ENCODE data around the gene ANKFN1. TPM values are rescaled to one million over a fixed set of nuclear protein-coding genes. Genes with fewer than 3 reads are reported as not detected.

The ANKFN1 gene
- total and polyA plus RNA-seq, 7 donors = 0.01 to 0.28 (median 0.04) TPM; not detected in 3

- no peak for TF ChIP-seq CTCF (IDR thresholded peaks at IDR 0.05)
- Histone ChIP-seq H3K9me3 (no peaks in the 10 kb centered on the region), H3K4me3 (no peak overlapping the region), H3K27ac (no peak overlapping the region), H3K27me3 (ENCODE audit: insufficient read depth in 3 of 3, low read length in 2 of 3) (peaks cover 0 to 6% (median 0%) of the 10 kb centered on the region in 3 donors), H3K36me3 (ENCODE audit: insufficient read depth in 1 of 2, low read depth in 1 of 2) (no peaks in the 10 kb centered on the region), H3K4me1 (no peaks in the 10 kb centered on the region)
- DNase-seq (no peak), ATAC-seq (no peak)
- intact Hi-C loops (cut with DNase I) = no loop called here
- WGBS, 3 donors = 66 to 73% (median 70%) methylated on average over 2 of the region's 2 CpGs
Measured at GRCh38 chr17:56424543-56425044, 271.3 kb downstream of the ANKFN1 start.

GRCh38 chr17:56425483-56425882, 272.2 kb downstream of the ANKFN1 start:
- intact Hi-C loops (cut with DNase I) = no loop called here
- peaks cover 0 to 6% (median 0%) of the 10 kb centered on the region in 3 donors for H3K27me3 ChIP-seq (ENCODE audit: insufficient read depth in 3 of 3, low read length in 2 of 3)
- no peak overlapping the region for H3K27ac ChIP-seq
- no peaks in the 10 kb centered on the region for H3K4me1 ChIP-seq
- no peak overlapping the region for H3K4me3 ChIP-seq
- no peaks in the 10 kb centered on the region for H3K36me3 ChIP-seq (ENCODE audit: insufficient read depth in 1 of 2, low read depth in 1 of 2)
- 87 to 89% (median 88%) methylated on average over 4 of the region's 4 CpGs for WGBS, 3 donors
- no peak for TF ChIP-seq CTCF (IDR thresholded peaks at IDR 0.05)
- no peaks in the 10 kb centered on the region for H3K9me3 ChIP-seq
- ATAC-seq = no peak
- no peak for DNase-seq

GRCh38 chr17:56426901-56427300, 273.6 kb downstream of the ANKFN1 start:
- Histone ChIP-seq H3K27me3 (ENCODE audit: insufficient read depth in 3 of 3, low read length in 2 of 3) (peaks cover 0 to 6% (median 0%) of the 10 kb centered on the region in 3 donors), H3K4me3 (no peak overlapping the region), H3K4me1 (no peaks in the 10 kb centered on the region), H3K9me3 (no peaks in the 10 kb centered on the region), H3K36me3 (ENCODE audit: insufficient read depth in 1 of 2, low read depth in 1 of 2) (no peaks in the 10 kb centered on the region), H3K27ac (no peak overlapping the region)
- ATAC-seq (no peak), DNase-seq (no peak)
- TF ChIP-seq CTCF (IDR thresholded peaks at IDR 0.05) = no peak
- 71 to 83% (median 76%) methylated on average over 2 of the region's 2 CpGs for WGBS, 3 donors
- intact Hi-C loops (cut with DNase I) = no loop called here

- Histone ChIP-seq H3K36me3 (ENCODE audit: insufficient read depth in 1 of 2, low read depth in 1 of 2) (no peaks in the 10 kb centered on the region), H3K9me3 (no peaks in the 10 kb centered on the region), H3K27ac (no peak overlapping the region), H3K4me3 (no peak overlapping the region), H3K27me3 (ENCODE audit: insufficient read depth in 3 of 3, low read length in 2 of 3) (no peaks in the 10 kb centered on the region), H3K4me1 (no peaks in the 10 kb centered on the region)
- no peak for TF ChIP-seq CTCF (IDR thresholded peaks at IDR 0.05)
- ATAC-seq = no peak
- DNase-seq = no peak
- intact Hi-C loops (cut with DNase I) = no loop called here
- WGBS, 3 donors = 59 to 66% (median 59%) methylated on average over 3 of the region's 3 CpGs
Measured at GRCh38 chr17:56431736-56432135, 278.5 kb downstream of the ANKFN1 start.

GRCh38 chr17:56432443-56432842, 279.2 kb downstream of the ANKFN1 start:
- Histone ChIP-seq H3K27me3 (ENCODE audit: insufficient read depth in 3 of 3, low read length in 2 of 3) (no peaks in the 10 kb centered on the region), H3K27ac (no peak overlapping the region), H3K4me3 (no peak overlapping the region), H3K4me1 (no peaks in the 10 kb centered on the region), H3K9me3 (no peaks in the 10 kb centered on the region), H3K36me3 (ENCODE audit: insufficient read depth in 1 of 2, low read depth in 1 of 2) (no peaks in the 10 kb centered on the region)
- intact Hi-C loops (cut with DNase I) = no loop called here
- no peak for TF ChIP-seq CTCF (IDR thresholded peaks at IDR 0.05)
- 81 to 84% (median 84%) methylated on average over 4 of the region's 4 CpGs for WGBS, 3 donors
- ATAC-seq (no peak), DNase-seq (no peak)
